C4-2B (cell line): ENCODE results near the gene LRRN4.

Source experiments
- ZFX ChIP-seq: fragments of 450-650 bp; IDR thresholded peaks from 2 replicates; pipeline ENCODE4 v1.6.1; 2017
- TF ChIP-seq, protein P1 (sequence below): fragments of 450-650 bp; conservative IDR thresholded peaks from 2 replicates; pipeline ENCODE4 v1.5.1; 2017; ENCODE audit warnings: mild to moderate bottlenecking

DNA sequence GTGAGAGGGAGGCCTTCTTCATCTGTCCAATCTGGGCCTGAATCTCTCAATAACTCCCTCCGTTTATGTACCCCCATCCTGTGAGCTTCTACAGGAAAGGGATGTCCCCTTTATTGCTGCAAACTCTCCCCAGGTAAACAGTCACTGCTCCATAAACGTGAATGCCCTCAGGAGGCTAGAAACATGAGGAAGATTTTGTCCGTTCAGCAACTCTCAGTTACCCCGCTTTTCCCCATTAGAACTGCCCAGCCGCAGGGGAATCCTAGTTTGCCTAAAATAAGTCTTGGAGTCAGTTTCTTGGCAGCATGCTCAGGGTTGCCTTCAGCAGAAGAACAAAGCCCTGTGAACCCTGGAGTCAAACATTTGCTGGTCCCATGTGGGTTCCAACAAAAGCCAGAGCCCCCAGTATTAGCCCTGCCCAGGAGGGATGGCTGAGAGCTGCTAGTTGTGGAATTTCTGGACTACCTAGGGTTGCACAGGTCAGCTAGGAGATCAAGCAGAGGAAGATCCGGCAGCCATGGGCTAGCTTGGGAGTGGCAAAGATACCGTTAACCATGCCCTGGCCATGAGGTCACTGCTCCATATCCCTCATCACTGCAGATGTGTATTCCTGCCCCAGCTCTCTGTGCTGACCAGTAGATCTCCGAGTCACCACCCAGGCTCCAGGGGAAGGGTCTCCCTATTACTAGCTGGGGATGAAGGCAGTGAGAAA, 640 bp downstream of the LRRN4 start:
- TF ChIP-seq, protein P1, sequence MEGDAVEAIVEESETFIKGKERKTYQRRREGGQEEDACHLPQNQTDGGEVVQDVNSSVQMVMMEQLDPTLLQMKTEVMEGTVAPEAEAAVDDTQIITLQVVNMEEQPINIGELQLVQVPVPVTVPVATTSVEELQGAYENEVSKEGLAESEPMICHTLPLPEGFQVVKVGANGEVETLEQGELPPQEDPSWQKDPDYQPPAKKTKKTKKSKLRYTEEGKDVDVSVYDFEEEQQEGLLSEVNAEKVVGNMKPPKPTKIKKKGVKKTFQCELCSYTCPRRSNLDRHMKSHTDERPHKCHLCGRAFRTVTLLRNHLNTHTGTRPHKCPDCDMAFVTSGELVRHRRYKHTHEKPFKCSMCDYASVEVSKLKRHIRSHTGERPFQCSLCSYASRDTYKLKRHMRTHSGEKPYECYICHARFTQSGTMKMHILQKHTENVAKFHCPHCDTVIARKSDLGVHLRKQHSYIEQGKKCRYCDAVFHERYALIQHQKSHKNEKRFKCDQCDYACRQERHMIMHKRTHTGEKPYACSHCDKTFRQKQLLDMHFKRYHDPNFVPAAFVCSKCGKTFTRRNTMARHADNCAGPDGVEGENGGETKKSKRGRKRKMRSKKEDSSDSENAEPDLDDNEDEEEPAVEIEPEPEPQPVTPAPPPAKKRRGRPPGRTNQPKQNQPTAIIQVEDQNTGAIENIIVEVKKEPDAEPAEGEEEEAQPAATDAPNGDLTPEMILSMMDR: no peak
- no peak for TF ChIP-seq ZFX
